ENCODE results near the gene LNX1. TPM values are rescaled to one million over a fixed set of nuclear protein-coding genes. Genes with fewer than 3 reads are reported as not detected.
A peak's percentile ranks its signal among the peaks of the same experiment; 100 is the strongest.

LNX1 gene
- total and polyA plus RNA-seq, 2 of the 13 experiments (the other 11 are each of a cell fraction or from before 2014, with no cell fraction given): 0.49 TPM

DNA sequence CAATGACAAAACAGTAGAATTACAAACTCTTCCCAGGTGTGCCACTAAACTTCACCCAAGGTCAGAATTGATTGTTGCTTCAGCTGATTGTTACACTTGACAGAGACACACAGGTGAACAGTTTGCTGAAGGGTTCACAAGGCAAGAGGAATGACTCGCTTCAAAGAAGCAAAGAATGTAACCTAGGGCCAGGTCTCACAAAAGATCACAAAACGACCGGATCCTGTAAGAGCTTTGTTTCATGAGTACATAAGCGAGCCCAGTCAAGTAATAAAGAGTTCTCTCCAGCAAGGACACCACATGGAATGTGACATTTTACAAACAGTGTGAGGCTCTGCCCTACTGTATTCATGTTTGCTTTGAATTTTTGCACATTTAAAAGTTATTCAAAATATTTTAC, 9.1 kb downstream of the LNX1 start (continued):
- TF ChIP-seq, protein P1, sequence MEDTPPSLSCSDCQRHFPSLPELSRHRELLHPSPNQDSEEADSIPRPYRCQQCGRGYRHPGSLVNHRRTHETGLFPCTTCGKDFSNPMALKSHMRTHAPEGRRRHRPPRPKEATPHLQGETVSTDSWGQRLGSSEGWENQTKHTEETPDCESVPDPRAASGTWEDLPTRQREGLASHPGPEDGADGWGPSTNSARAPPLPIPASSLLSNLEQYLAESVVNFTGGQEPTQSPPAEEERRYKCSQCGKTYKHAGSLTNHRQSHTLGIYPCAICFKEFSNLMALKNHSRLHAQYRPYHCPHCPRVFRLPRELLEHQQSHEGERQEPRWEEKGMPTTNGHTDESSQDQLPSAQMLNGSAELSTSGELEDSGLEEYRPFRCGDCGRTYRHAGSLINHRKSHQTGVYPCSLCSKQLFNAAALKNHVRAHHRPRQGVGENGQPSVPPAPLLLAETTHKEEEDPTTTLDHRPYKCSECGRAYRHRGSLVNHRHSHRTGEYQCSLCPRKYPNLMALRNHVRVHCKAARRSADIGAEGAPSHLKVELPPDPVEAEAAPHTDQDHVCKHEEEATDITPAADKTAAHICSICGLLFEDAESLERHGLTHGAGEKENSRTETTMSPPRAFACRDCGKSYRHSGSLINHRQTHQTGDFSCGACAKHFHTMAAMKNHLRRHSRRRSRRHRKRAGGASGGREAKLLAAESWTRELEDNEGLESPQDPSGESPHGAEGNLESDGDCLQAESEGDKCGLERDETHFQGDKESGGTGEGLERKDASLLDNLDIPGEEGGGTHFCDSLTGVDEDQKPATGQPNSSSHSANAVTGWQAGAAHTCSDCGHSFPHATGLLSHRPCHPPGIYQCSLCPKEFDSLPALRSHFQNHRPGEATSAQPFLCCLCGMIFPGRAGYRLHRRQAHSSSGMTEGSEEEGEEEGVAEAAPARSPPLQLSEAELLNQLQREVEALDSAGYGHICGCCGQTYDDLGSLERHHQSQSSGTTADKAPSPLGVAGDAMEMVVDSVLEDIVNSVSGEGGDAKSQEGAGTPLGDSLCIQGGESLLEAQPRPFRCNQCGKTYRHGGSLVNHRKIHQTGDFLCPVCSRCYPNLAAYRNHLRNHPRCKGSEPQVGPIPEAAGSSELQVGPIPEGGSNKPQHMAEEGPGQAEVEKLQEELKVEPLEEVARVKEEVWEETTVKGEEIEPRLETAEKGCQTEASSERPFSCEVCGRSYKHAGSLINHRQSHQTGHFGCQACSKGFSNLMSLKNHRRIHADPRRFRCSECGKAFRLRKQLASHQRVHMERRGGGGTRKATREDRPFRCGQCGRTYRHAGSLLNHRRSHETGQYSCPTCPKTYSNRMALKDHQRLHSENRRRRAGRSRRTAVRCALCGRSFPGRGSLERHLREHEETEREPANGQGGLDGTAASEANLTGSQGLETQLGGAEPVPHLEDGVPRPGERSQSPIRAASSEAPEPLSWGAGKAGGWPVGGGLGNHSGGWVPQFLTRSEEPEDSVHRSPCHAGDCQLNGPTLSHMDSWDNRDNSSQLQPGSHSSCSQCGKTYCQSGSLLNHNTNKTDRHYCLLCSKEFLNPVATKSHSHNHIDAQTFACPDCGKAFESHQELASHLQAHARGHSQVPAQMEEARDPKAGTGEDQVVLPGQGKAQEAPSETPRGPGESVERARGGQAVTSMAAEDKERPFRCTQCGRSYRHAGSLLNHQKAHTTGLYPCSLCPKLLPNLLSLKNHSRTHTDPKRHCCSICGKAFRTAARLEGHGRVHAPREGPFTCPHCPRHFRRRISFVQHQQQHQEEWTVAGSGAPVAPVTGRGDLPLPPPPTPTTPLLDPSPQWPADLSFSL (CRISPR knock-in tag; IDR thresholded peaks at IDR 0.05): peak; percentile 73; the same call in 1 of the 2 replicates
- TF ChIP-seq ZNF891 (CRISPR knock-in tag; IDR thresholded peaks at IDR 0.05) (no peak), MAFK (conservative IDR thresholded peaks at IDR 0.05 in 1 of 2, IDR thresholded peaks at IDR 0.05 in 1 of 2; ENCODE audit: low read length in 2 of 2) (no peak), TBP (CRISPR knock-in tag; IDR thresholded peaks at IDR 0.05) (no peak), FOXC1 (CRISPR knock-in tag; IDR thresholded peaks at IDR 0.05; ENCODE audit: borderline replicate concordance) (no peak), ZSCAN25 (CRISPR knock-in tag; IDR thresholded peaks at IDR 0.05) (no peak), ZNF263 (CRISPR knock-in tag; IDR thresholded peaks at IDR 0.05) (no peak), STAT5B (CRISPR knock-in tag; IDR thresholded peaks at IDR 0.05) (no peak), SNAPC2 (CRISPR knock-in tag; IDR thresholded peaks at IDR 0.05) (no peak), HNF4G (IDR thresholded peaks at IDR 0.05; ENCODE audit: borderline replicate concordance, low read depth, low read length) (no peak), HNF4G (CRISPR knock-in tag; IDR thresholded peaks at IDR 0.05; ENCODE audit: borderline replicate concordance, low read depth) (no peak), ZNF883 (CRISPR knock-in tag; IDR thresholded peaks at IDR 0.05; ENCODE audit: not compliant biosample characterization) (no peak), PRPF4 (IDR thresholded peaks at IDR 0.05; ENCODE audit: low read depth, low read length, poor library complexity, severe bottlenecking) (no peak), SMAD9 (CRISPR knock-in tag; IDR thresholded peaks at IDR 0.05) (no peak), JDP2 (CRISPR knock-in tag; IDR thresholded peaks at IDR 0.05; ENCODE audit: borderline replicate concordance) (no peak), ZBTB42 (CRISPR knock-in tag; IDR thresholded peaks at IDR 0.05) (no peak)
- TF ChIP-seq, protein P2, sequence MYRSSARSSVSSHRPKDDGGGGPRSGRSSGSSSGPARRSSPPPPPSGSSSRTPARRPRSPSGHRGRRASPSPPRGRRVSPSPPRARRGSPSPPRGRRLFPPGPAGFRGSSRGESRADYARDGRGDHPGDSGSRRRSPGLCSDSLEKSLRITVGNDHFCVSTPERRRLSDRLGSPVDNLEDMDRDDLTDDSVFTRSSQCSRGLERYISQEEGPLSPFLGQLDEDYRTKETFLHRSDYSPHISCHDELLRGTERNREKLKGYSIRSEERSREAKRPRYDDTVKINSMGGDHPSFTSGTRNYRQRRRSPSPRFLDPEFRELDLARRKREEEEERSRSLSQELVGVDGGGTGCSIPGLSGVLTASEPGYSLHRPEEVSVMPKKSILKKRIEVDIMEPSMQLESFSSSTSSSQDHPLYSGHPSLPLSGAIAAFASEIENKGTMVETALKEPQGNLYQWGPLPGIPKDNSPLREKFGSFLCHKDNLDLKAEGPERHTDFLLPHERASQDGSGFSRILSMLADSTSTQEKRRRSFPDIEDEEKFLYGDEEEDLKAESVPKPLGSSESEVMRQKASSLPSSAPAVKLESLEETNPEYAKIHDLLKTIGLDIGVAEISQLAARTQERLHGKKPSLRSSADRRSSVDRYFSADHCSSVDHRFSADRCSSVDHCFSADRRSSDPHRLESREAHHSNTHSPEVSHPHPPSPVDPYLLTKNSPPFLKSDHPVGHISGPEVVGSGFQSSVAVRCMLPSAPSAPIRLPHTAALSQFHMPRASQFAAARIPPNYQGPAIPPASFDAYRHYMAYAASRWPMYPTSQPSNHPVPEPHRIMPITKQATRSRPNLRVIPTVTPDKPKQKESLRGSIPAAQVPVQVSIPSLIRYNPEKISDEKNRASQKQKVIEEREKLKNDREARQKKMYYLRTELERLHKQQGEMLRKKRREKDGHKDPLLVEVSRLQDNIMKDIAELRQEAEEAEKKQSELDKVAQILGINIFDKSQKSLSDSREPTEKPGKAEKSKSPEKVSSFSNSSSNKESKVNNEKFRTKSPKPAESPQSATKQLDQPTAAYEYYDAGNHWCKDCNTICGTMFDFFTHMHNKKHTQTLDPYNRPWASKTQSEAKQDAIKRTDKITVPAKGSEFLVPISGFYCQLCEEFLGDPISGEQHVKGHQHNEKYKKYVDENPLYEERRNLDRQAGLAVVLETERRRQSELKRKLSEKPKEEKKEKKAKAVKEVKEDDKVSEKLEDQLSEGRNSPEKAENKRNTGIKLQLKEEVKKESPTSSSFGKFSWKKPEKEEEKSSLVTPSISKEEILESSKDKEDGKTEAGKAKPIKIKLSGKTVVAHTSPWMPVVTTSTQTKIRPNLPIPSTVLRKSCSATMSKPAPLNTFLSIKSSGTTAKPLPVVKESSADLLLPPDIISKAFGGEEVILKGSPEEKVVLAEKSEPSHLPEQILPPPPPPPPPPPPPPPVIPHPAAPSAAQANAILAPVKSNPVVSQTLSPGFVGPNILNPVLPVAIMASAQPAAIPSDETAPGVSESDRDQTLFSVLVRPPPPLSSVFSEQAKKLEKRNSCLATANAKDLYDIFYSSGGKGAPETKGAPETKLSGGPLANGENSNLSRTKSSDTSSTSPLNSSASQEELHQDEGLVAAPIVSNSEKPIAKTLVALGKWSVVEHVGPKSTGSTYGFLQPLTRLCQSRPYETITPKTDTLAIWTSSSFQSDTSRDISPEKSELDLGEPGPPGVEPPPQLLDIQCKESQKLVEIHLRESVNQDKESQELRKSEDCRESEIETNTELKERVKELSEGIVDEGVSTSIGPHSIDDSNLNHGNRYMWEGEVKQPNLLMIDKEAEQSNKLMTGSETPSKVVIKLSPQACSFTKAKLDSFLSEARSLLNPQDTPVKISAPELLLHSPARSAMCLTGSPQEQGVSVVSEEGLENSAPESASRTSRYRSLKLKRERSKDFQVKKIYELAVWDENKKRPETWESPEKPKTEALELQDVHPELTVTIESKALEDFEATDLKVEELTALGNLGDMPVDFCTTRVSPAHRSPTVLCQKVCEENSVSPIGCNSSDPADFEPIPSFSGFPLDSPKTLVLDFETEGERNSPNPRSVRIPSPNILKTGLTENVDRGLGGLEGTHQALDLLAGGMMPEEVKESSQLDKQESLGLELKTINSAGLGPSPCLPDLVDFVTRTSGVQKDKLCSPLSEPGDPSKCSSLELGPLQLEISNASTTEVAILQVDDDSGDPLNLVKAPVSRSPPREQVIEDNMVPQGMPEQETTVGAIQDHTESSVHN (CRISPR knock-in tag; IDR thresholded peaks at IDR 0.05): no peak

Data from HepG2 (cell line).